Trophoblast cell (in vitro differentiated cells and primary cell): ENCODE results near the gene FAM227A.
A peak's percentile ranks its signal among the peaks of the same experiment; 100 is the strongest.

ENCODE experiments used
- DNase-seq, 2 donors: peaks; one replicate each; pipeline ENCODE4 v3.0.0-alpha.2; 2016
- H2AFZ ChIP-seq: 2 replicates; pipeline ENCODE4 v1.6.1; 2013; ENCODE audit warnings: low read length, moderate library complexity, mild to moderate bottlenecking; ENCODE audit not compliant: insufficient read depth, poor library complexity
- H2AK5ac ChIP-seq: 2 replicates; pipeline ENCODE4 v1.6.1; 2013; ENCODE audit warnings: mild to moderate bottlenecking, low read length
- H2BK120ac ChIP-seq: 2 replicates; pipeline ENCODE4 v1.6.1; 2013; ENCODE audit warnings: low read length, mild to moderate bottlenecking, moderate library complexity; ENCODE audit not compliant: insufficient read depth, poor library complexity
- H2BK12ac ChIP-seq: 2 replicates; pipeline ENCODE4 v1.6.1; 2013; ENCODE audit warnings: mild to moderate bottlenecking, low read length, moderate library complexity
- H2BK5ac ChIP-seq: 2 replicates; pipeline ENCODE4 v1.6.1; 2013; ENCODE audit warnings: low read length, low read depth, moderate library complexity, mild to moderate bottlenecking; ENCODE audit not compliant: poor library complexity
- H3K14ac ChIP-seq: 2 replicates; pipeline ENCODE4 v1.6.1; 2013; ENCODE audit warnings: mild to moderate bottlenecking, low read length
- H3K18ac ChIP-seq: 2 replicates; pipeline ENCODE4 v1.6.1; 2013; ENCODE audit warnings: mild to moderate bottlenecking, low read length
- H3K23ac ChIP-seq: 2 replicates; pipeline ENCODE4 v1.6.1; 2013; ENCODE audit warnings: low read length
- H3K27ac ChIP-seq: 2 replicates; pipeline ENCODE4 v1.5.1; 2013; ENCODE audit warnings: low read depth, mild to moderate bottlenecking, inconsistent platforms, low read length, moderate library complexity
- H3K27me3 ChIP-seq: 2 replicates; pipeline ENCODE4 v1.6.1; 2013; ENCODE audit warnings: inconsistent platforms, mild to moderate bottlenecking, low read length, moderate library complexity; ENCODE audit not compliant: insufficient read depth
- H3K36me3 ChIP-seq, 2 experiments: 1 replicate in 1 of 2; 2 replicates in 1 of 2; pipeline ENCODE4 v1.6.1; 2013; ENCODE audit warnings: low read length in 2 of 2, mild to moderate bottlenecking in 2 of 2, moderate library complexity in 1 of 2; ENCODE audit not compliant: insufficient read depth in 2 of 2, control insufficient read depth in 1 of 2
- H3K4ac ChIP-seq: 2 replicates; pipeline ENCODE4 v1.6.1; 2013; ENCODE audit warnings: low read depth, mild to moderate bottlenecking, low read length, moderate library complexity
- H3K4me1 ChIP-seq, 2 experiments: 1 replicate in 1 of 2; 2 replicates in 1 of 2; pipeline ENCODE4 v1.6.1; 2013; ENCODE audit warnings: low read length in 2 of 2, mild to moderate bottlenecking in 2 of 2, moderate library complexity in 1 of 2; ENCODE audit not compliant: insufficient read depth in 2 of 2, control insufficient read depth in 1 of 2
- H3K4me2 ChIP-seq: 2 replicates; pipeline ENCODE4 v1.6.1; 2013; ENCODE audit warnings: inconsistent platforms, mild to moderate bottlenecking, low read length, moderate library complexity
- H3K4me3 ChIP-seq: 2 replicates; pipeline ENCODE4 v1.5.1; 2013; ENCODE audit warnings: mild to moderate bottlenecking, low read depth, low read length, inconsistent platforms
- H3K79me1 ChIP-seq: one replicate; pipeline ENCODE4 v1.6.1; 2013; ENCODE audit warnings: low read length
- H3K79me2 ChIP-seq: 2 replicates; pipeline ENCODE4 v1.6.1; 2013; ENCODE audit warnings: low read length, mild to moderate bottlenecking; ENCODE audit not compliant: control insufficient read depth, insufficient read depth, poor library complexity
- H3K9ac ChIP-seq: 2 replicates; pipeline ENCODE4 v1.6.1; 2013; ENCODE audit warnings: mild to moderate bottlenecking, low read length
- H3K9me3 ChIP-seq: 2 replicates; pipeline ENCODE4 v1.6.1; 2013; ENCODE audit warnings: low read depth, mild to moderate bottlenecking, control low read depth, inconsistent platforms, low read length; ENCODE audit not compliant: insufficient read depth
- H4K12ac ChIP-seq: 2 replicates; pipeline ENCODE4 v1.6.1; 2013; ENCODE audit warnings: low read depth, mild to moderate bottlenecking, low read length, moderate library complexity
- H4K8ac ChIP-seq: 2 replicates; pipeline ENCODE4 v1.6.1; 2013; ENCODE audit warnings: low read depth, mild to moderate bottlenecking, low read length, moderate library complexity
- H4K91ac ChIP-seq: one replicate; pipeline ENCODE4 v1.6.1; 2013; ENCODE audit warnings: low read depth, mild to moderate bottlenecking, low read length, moderate library complexity
- WGBS: extraction: QIAGEN DNeasy Blood & Tissue Kit; methylation state at CpG from one replicate; pipeline ENCODE4 v1.1.7; 2013; ENCODE audit warnings: missing lambda C conversion rate; ENCODE audit not compliant: insufficient read length, insufficient coverage; ENCODE audit errors: extremely low coverage; 5-methylcytosine and 5-hydroxymethylcytosine counted together

Gene FAM227A

DNA sequence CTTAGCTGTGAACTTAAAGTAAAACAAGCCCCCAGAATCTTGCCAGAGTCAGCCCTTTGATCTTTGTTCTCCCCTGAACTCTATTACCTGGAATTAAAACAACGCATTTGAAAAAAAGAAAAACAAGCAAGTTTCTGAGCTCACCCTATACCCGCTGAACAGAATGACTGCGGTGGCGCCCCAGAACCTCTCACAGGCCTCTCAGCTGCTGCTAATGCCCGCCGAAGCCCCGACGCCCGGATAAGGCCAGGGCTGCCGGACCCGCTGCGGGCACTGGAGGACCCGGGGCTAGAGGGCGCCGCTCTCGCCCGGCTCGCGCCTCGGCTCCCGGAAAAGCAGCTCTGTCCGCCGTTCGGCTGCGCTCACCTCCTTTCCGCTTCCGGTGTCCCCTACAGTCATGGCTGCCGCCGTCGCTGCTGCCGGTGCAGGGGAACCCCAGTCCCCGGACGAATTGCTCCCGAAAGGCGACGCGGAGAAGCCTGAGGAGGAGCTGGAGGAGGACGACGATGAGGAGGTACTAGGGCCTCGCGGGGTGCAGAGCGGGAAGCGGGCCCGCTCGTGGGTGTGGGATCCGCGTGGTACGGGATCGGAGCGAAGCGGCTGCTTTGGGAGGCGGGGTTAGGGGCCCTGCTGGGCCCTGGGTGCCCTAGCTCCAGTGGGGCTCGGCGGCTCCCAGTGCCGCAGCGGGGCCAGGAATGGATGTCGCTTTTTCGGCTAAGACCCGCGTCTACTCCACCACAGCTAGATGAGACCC is 25.6 kb upstream of the FAM227A start, which contains the start of gene TOMM22:
Gene TOMM22 (plus strand): TSS at position 376 of the 754 bp plus-strand sequence. CDS start 22 bp downstream, at position 398.
- no CpG with 5 or more reads among the region's 60 CpGs for WGBS

GRCh38 chr22:38675833-38676232 is 19.6 kb upstream of the FAM227A start:
- Histone ChIP-seq H2AFZ (no peak overlapping the region), H3K4ac (no peak overlapping the region), H2BK5ac (no peak overlapping the region), H4K8ac (no peak overlapping the region), H3K79me1 (no peaks in the 10 kb centered on the region), H3K27ac (no peak overlapping the region), H2BK12ac (no peak overlapping the region), H2BK120ac (no peak overlapping the region), H3K23ac (no peak overlapping the region), H3K27me3 (no peaks in the 10 kb centered on the region), H3K36me3 (peaks cover 12 to 17% of the 10 kb centered on the region in 2 experiments), H3K18ac (no peak overlapping the region), H3K14ac (no peak overlapping the region), H3K9me3 (no peaks in the 10 kb centered on the region), H3K4me1 (no peaks in the 10 kb centered on the region), H4K91ac (no peak overlapping the region), H3K79me2 (no peaks in the 10 kb centered on the region), H3K9ac (no peak overlapping the region), H2AK5ac (no peak overlapping the region), H3K4me2 (no peak overlapping the region), H4K12ac (no peak overlapping the region), H3K4me3 (no peak overlapping the region)
- DNase-seq = no peak
- WGBS = no CpG with 5 or more reads among the region's 3 CpGs

More for the DNA sequence above, 25.6 kb upstream of the FAM227A start, which contains the start of gene TOMM22:
- H4K8ac ChIP-seq = peak within 1 kb of the TSS; percentile 99
- no peak within 1 kb of the TSS for H2BK120ac ChIP-seq
- no peak within 1 kb of the TSS for H3K23ac ChIP-seq
- peak within 1 kb of the TSS; percentile 95 for H3K14ac ChIP-seq
- DNase-seq = peak; percentile 86 to 89
- peak within 1 kb of the TSS; percentile 57 for H2AK5ac ChIP-seq
- H4K12ac ChIP-seq = peak within 1 kb of the TSS; percentile 98
- H3K4me3 ChIP-seq = peak within 1 kb of the TSS; percentile 100
- H3K4ac ChIP-seq = peak within 1 kb of the TSS; percentile 93
- peak within 1 kb of the TSS; percentile 67 for H3K18ac ChIP-seq
- H3K9me3 ChIP-seq = no peaks in the 10 kb centered on the region
- H3K79me2 ChIP-seq = peaks cover 3% of the 10 kb centered on the region
- H2BK12ac ChIP-seq = no peak within 1 kb of the TSS
- H3K4me2 ChIP-seq = peak within 1 kb of the TSS; percentile 94
- no peaks in the 10 kb centered on the region for H3K27me3 ChIP-seq
- H4K91ac ChIP-seq = peak within 1 kb of the TSS; percentile 74
- peaks cover 5 to 8% of the 10 kb centered on the region in 2 experiments for H3K4me1 ChIP-seq
- H3K9ac ChIP-seq = peak within 1 kb of the TSS; percentile 100
- H2AFZ ChIP-seq = peak within 1 kb of the TSS; percentile 92
- H3K36me3 ChIP-seq = peaks cover 22 to 29% of the 10 kb centered on the region in 2 experiments
- H3K79me1 ChIP-seq = peaks cover 4% of the 10 kb centered on the region
- peak within 1 kb of the TSS; percentile 0 for H2BK5ac ChIP-seq
- no peak within 1 kb of the TSS for H3K27ac ChIP-seq

- H4K12ac ChIP-seq = no peak overlapping the region
- no peaks in the 10 kb centered on the region for H3K79me1 ChIP-seq
- H3K27me3 ChIP-seq = no peaks in the 10 kb centered on the region
- no peak overlapping the region for H2BK120ac ChIP-seq
- H3K9me3 ChIP-seq = no peaks in the 10 kb centered on the region
- no peaks in the 10 kb centered on the region for H3K79me2 ChIP-seq
- H3K18ac ChIP-seq = no peak overlapping the region
- H3K4ac ChIP-seq = no peak overlapping the region
- H3K27ac ChIP-seq = no peak overlapping the region
- no peak overlapping the region for H4K91ac ChIP-seq
- no peak overlapping the region for H2AK5ac ChIP-seq
- H2BK5ac ChIP-seq = no peak overlapping the region
- H2BK12ac ChIP-seq = no peak overlapping the region
- no peak overlapping the region for H3K23ac ChIP-seq
- no peak overlapping the region for H3K9ac ChIP-seq
- H3K4me1 ChIP-seq = no peaks in the 10 kb centered on the region
- H3K14ac ChIP-seq = no peak overlapping the region
- H3K4me2 ChIP-seq = no peak overlapping the region
- no CpG with 5 or more reads among the region's 5 CpGs for WGBS
- no peak overlapping the region for H3K4me3 ChIP-seq
- H2AFZ ChIP-seq = no peak overlapping the region
- H3K36me3 ChIP-seq = peaks cover 12 to 18% of the 10 kb centered on the region in 2 experiments
- H4K8ac ChIP-seq = no peak overlapping the region
- DNase-seq = no peak
Measured at GRCh38 chr22:38674888-38675287, 18.7 kb upstream of the FAM227A start.

DNA sequence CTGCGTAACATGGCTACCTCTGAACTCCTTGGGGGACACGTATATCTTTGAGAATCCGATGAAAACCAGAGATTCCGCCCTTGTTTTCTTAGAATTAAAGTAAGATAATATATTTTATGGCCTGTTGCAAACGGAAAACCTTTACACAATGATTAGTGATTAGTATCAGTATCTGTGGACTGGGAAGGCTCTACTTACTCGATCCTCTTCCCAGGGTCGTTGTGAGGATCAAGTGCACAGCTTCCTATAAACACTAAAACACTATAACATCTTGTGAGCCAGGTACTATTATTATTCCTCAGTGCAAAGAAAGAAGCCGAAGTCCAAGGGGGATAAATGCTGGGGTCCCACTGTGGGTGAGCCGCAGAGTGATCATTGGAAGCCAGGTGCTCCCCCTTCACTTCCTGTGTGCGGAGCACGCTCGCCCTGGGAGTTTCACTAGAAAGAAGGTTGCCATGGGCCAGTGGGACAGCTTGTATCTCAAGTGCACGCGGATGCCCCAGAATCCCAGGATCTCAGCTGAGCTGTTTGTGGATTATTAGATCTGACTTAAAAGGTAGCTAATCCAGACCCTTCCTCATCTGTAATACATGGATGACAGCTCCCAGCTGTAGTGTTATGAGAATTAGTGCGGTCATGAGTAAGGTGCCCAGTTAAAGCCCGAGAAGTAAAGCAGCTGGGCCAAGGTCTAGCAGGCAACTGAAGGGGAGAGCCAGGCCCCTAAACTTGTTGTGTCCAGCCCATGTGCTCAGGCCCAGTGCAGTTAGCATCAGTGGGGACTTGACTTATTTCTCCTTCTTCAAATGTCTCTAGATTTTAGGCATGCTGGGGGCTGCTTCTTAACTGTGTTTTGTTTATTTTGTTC is 1.1 kb upstream of the FAM227A start:
- Histone ChIP-seq H3K4me2 (peak overlapping the region; percentile 94), H3K14ac (peak overlapping the region; percentile 74), H3K27ac (no peak overlapping the region), H2AK5ac (no peak overlapping the region), H3K4ac (peak overlapping the region; percentile 65), H4K91ac (no peak overlapping the region), H2AFZ (peak overlapping the region; percentile 98), H3K4me3 (peak overlapping the region; percentile 95), H4K8ac (peak overlapping the region; percentile 88), H3K27me3 (no peaks in the 10 kb centered on the region), H3K79me1 (peaks cover 9% of the 10 kb centered on the region), H3K36me3 (no peaks in the 10 kb centered on the region), H2BK12ac (no peak overlapping the region), H3K9ac (peak overlapping the region; percentile 93), H2BK120ac (no peak overlapping the region), H2BK5ac (no peak overlapping the region), H3K23ac (no peak overlapping the region), H4K12ac (no peak overlapping the region), H3K9me3 (no peaks in the 10 kb centered on the region), H3K79me2 (peaks cover 4% of the 10 kb centered on the region), H3K18ac (peak overlapping the region; percentile 50), H3K4me1 (peaks cover 5 to 7% of the 10 kb centered on the region in 2 experiments)
- no peak for DNase-seq
- no CpG with 5 or more reads among the region's 16 CpGs for WGBS
